IPS-18c (cell line): Measurements from ENCODE around the gene GZMA.
"Not testable (repeated sequence)": the region's sequence is repeated elsewhere in the genome, so short reads cannot be mapped to it uniquely, and the experiment has no call there.

Source experiments
- H3K4me3 ChIP-seq: 2 replicates; pipeline ENCODE4 v1.7.0; 2013; ENCODE audit warnings: low read depth, mild to moderate bottlenecking, low read length, moderate library complexity; ENCODE audit not compliant: insufficient read depth
- H3K9me3 ChIP-seq: one replicate; pipeline ENCODE4 v1.6.1; 2013; ENCODE audit warnings: mild to moderate bottlenecking, low read length, moderate library complexity; ENCODE audit not compliant: control insufficient read depth, insufficient read depth

The GZMA gene

DNA sequence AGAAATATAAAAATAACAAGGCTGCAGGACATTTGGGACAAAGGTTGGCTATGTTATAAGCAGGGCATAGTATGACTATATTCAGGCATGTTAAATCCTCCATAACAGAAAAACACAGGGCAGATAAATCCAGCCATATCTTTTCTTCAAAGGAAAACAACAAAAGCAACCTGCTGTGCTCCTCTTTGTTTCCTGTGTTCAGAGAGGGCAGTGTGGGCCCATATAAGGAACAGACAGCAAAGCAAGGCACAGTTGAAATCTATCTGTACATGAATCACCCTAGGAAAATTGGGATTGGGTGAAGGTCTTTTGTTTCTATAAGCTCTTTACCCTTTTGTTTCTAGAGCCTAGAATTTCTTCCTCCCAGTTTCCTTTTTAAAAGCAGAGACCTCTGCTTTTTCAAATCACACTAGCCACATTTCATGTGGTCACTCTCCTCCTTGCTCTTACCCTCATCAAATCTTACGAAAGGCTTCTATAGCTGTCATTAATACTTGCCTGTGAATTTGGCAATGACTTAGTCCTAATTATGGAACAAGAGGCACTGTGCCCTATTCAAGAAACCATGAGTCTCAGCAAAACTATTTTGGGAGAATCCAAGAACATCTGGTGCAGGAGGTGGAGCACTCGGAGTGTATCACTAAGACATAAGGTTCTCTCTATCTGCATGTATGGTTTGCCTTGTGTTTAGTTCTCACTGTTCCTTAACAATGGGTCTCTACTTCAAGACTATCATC, 1.8 kb downstream of the GZMA start:
- Histone ChIP-seq H3K4me3 (no peak overlapping the region), H3K9me3 (no peaks in the 10 kb centered on the region)

DNA sequence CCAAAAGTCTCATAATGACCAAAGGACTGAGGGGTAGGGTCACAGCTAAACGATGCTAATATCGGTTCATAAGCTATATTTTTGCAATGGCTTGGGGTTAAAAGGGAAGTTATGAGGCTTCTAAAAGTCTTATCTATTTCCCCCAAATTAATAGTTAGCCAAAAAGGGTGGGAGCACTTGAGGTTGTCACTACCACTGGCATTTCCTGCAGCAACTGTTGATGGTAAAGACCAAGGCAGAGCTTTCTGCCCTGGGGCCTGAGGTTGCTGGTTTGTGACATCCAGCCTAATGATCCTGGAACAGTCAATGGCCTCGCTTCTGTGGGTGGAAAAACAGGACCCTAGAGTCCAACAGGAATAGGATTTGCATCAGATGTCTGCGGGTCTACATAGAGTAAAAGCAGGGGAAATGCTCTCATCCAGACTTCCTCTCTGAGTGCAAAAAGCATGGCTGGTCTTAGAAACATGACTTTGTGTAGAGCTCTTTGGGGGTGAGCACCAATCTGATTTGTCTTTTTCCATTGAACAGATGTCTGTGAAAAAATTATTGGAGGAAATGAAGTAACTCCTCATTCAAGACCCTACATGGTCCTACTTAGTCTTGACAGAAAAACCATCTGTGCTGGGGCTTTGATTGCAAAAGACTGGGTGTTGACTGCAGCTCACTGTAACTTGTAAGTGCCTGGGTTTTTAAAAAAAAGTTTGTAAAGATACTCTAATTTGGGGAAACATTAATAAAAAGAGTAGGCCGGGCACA, 2.7 kb downstream of the GZMA start:
- Histone ChIP-seq H3K9me3 (no peaks in the 10 kb centered on the region), H3K4me3 (no peak overlapping the region)

DNA sequence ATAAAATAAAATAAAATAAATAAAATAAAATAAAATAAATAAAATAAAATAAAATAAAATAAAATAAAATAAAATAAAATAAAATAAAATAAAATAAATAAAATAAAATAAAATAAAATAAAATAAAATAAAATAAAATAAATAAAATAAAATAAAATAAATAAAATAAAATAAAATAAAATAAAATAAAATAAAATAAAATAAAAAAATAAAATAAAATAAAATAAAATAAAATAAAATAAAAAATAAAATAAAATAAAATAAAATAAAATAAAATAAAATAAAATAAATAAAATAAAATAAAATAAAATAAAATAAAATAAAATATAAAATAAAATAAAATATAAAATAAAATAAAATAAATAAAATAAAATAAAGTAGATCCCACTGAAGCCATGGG, 3.5 kb downstream of the GZMA start:
- H3K9me3 ChIP-seq, result not testable (repeated sequence)

DNA sequence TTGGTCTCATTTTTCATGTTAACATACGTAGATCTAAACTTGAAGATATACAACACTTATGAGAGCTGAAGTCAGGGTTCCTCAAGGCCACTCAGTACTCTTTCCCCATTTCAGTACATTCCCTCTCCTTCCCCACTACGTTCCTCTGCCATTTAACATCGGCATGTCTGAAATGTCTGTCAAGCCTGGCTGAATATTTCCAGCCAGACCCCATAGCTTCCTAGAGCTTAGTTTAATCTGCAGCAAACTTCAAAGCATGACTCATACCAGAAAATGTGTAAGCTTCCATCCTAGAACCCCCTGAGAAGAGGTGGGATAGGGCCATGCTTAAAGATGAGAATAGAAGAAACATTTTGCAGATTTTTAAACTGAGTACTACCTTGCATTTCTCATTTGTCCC, 6.2 kb downstream of the GZMA start:
- H3K4me3 ChIP-seq, result no peak overlapping the region

More for the DNA sequence above, 3.5 kb downstream of the GZMA start:
- not testable (repeated sequence) for H3K4me3 ChIP-seq

GRCh38 chr5:55110217-55110616, 7.8 kb downstream of the GZMA start:
- no peak overlapping the region for H3K4me3 ChIP-seq
- H3K9me3 ChIP-seq, result no peaks in the 10 kb centered on the region

More for the DNA sequence above, 6.2 kb downstream of the GZMA start:
- H3K9me3 ChIP-seq, result no peaks in the 10 kb centered on the region

DNA sequence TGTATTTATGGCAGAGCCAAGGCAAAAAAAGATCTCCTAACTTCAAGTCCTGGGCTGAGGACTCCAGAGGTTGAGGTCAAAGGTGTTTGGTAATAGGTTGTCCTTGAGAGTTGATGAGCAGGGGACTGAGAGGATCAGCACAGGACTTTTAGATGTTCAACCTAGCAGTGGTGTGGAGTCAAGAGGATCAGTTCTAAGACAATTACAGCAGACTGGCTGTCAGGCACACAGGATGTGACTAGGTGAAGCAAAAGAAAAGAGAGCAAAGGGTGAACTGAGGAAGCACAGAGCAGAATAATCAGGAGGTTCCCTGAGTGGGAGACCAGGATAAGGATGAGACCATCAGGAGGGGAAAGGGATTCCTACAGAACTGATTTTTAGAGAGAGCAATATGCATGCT, 10.9 kb downstream of the GZMA start:
- H3K4me3 ChIP-seq, result no peak overlapping the region
- no peaks in the 10 kb centered on the region for H3K9me3 ChIP-seq

DNA sequence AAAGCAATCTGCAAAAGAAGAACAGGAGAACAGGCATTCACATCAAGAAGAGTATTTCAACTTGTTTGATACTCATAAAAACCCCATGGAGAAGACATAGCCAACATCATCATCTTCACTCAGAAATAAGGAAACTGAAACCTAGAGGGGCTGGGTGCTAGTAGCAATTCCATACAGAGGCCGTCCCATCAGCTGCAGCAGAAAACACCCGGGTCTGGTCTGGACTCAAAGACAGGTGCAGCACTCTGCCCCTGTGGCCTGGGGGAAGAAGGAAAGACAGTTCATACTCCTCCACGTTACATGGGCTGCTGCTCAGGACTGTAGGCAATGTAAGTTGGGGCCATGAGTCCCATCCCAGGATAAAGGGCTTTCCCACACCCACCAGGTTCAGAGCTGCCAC, 11.6 kb downstream of the GZMA start:
- Histone ChIP-seq H3K4me3 (no peak overlapping the region), H3K9me3 (no peaks in the 10 kb centered on the region)

DNA sequence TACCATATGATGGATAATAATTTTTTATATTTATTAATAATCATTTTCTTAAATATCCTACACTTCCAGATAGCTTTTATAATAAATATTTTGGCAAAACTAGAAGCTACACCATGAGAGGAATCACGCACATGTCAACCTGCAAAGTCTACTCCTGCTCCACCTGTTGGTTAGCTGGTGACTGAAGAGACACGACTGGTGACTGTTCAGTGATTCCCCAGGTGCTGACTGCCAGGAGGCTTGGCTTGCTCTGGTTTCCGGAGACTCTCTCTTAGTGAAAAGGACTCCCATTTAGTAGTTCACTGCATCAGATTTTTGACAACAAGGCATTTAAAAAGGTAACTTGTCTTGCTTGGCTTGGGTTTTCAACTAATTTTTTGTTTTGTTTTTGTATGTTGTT, 20.9 kb downstream of the GZMA start:
- H3K4me3 ChIP-seq, result no peak overlapping the region
- no peaks in the 10 kb centered on the region for H3K9me3 ChIP-seq

DNA sequence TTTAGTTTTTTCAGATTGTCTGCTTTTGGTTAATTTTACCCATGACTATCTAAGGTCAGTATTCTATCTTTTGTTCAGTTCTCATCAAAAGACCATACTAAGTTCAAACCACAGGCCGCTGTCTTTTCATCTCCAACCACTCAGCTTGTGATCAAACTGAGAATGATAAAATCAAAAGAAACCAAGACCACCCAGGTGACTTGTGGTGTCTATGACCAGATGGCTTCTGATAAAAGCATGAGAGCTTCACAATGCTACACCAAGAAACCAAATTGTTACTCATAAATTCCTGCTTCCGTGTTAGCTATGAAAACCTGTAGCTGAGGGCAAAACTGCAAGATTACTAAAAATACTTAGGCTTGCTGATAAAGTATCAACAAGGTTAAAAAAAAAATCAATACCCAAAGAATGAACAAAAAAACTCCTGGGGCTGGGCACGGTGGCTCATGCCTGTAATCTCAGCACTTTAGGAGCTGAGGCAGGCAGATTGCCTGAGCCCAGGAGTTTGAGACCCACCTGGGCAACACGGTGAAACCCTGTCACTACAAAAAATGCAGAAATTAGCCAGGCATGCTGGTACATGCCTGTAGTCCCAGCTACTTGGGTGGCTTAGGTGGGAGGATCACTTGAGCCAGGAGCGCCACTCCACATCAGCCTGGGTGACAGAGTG, 31.7 kb downstream of the GZMA start:
- no peaks in the 10 kb centered on the region for H3K9me3 ChIP-seq
- no peak overlapping the region for H3K4me3 ChIP-seq

DNA sequence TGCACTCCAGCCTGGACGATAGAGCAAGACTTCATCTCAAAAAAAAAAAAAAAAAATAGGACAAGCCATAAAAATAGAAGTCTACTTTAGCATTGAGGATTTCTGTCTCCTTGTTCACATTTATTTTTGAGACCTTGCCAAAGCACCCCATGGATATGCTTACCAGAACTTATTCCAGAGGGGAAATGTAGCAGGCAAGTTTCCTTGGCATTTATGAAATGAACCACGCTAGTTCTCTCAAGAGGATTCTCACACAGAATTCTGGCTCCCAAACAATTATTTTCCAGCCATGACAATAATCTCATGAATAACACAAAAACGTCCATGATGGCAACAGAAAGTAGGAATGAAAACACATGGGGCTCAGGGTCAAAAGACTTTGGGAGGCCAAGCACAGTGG, 34.1 kb downstream of the GZMA start:
- H3K4me3 ChIP-seq, result no peak overlapping the region
- no peaks in the 10 kb centered on the region for H3K9me3 ChIP-seq

DNA sequence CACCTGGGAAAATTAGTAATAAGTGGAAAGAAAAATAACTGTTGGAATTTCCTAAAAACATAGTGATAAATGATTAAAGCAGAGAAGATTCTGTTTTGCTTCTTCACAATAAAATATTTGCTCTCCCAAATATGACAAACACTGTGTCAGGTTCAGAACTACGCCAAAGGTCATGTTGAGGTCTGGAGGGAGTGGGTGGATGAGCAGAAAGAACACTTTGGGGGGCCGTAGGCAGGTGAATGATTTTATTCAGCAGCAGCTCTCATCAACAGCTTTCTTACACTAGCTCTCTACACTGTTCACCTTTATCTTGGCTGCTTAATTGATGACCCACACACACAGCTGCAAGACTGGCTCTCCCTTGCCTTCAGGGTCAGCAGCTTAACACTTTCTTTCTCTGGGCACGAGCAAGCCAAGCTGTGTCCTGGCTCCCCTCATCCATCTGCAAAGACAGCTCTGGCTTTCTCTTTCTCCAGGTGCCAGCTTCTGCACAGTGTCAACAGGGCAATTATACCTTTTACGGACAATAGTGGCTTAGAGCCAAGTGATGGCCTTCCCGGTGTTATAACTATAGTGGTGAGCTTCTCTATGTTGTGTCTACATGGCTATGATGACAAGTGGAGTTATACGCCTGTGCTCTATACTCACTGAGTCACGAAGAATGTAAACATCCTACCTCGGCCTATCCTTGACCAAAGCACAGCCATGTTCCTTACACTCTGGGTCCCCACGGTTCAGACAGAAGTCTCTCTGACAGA, 38.6 kb downstream of the GZMA start:
- H3K9me3 ChIP-seq, result no peaks in the 10 kb centered on the region
- H3K4me3 ChIP-seq, result no peak overlapping the region

- no peaks in the 10 kb centered on the region for H3K9me3 ChIP-seq
These were observed 39.7 kb downstream of the GZMA start for GRCh38 chr5:55141945-55142690.

DNA sequence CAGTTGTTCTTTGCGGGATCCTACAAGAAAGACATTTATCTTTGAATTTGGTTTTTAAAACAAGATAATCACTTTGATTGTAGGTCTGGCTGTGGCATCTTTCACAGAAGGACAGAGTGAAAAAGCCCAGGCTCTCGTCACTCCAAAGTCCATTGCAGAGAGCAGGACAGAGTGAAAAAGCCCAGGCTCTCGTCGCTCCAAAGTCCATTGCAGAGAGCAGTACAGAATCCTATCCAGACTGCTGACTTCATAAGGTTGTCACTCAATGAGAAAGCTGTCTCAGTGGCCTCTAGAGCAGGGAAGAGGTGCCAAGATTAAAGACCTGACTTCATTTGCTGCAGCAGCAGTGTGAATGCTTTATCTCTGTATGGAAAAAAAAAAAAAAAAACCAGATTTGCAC, 41.2 kb downstream of the GZMA start:
- Histone ChIP-seq H3K9me3 (no peaks in the 10 kb centered on the region), H3K4me3 (no peak overlapping the region)

More at GRCh38 chr5:55141945-55142690, 39.7 kb downstream of the GZMA start:
- H3K4me3 ChIP-seq, result no peak overlapping the region

DNA sequence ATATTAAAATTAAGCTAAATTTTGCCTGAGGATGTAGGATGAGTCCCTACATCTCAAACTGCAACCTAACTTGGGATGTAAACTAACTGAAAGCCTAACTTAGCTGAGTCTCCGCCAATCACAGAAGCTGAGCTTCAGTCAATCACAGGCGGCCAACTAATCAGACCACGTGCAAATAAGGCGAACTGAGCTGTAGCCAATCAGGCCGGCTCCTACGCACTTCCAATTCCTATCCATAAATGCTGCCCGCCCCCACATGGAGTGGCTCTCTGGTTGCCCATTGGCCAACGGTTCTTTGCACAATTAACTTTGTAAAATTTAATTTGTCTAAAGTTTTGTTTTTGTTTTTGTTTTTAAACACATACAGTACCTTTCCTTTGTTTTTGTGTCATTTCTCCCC, 43.6 kb downstream of the GZMA start:
- H3K4me3 ChIP-seq, result no peak overlapping the region

DNA sequence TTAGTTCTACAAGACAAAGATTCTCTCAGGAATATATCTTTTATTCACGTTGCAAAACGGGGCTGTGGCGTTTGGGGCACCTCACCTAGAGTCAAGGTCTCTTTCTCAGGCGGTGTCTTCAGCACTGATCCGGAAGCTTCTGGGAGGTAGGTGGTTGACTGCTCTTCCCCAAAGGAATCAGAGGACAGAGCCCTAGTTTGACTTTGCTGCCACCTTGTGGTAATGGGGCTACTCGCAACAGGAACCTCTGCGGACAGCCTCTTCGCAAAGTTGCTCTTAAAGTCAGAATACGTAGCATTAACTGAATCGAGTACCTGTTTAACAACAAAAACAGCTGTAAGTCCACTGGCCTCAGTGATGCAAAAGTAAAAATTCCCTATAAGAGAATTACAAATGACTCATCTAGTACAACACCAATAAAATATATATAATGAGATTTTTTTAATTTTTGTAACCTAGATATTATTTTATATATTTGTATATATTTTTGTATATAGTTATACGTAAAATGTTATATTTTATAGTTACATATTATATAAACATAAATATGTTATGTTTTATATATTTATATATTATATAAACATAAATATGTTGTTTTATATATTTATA, 44.2 kb downstream of the GZMA start:
- Histone ChIP-seq H3K9me3 (no peaks in the 10 kb centered on the region), H3K4me3 (no peak overlapping the region)

More for the DNA sequence above, 43.6 kb downstream of the GZMA start:
- H3K9me3 ChIP-seq, result no peaks in the 10 kb centered on the region

DNA sequence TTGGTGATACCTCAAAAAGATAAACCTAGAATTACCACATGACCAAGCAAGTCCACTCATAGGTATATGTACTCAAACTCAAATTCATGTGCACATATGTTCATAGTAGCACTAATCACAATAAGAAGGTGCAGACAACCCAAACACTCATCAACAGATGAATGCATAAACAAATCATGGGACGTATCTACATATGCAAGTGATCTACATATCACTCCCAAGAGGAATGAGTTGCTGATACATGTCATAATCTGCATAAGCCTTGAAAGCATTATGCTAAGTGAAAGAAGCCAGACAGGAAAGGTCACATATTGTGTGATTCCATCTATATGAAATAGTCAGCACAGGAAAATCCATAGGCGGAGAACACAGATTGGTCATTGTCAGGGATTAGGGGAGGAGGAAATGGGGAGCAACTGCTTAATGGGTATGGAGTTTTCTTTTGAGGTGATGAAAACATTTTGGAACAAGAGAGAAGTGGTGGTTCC, 46.9 kb downstream of the GZMA start:
- no peak overlapping the region for H3K4me3 ChIP-seq
- no peaks in the 10 kb centered on the region for H3K9me3 ChIP-seq
